H9 (cell line): ENCODE results near the gene ZMIZ1. TPM values are rescaled to one million over a fixed set of nuclear protein-coding genes. Genes with fewer than 3 reads are reported as not detected.

ENCODE experiments used
- DNase-seq: peaks from one replicate; pipeline ENCODE4 v3.0.0-alpha.2; 2017
- H2AFZ ChIP-seq: one replicate; pipeline ENCODE4 v1.6.1; 2013; ENCODE audit warnings: mild to moderate bottlenecking, low read length, control low read depth, moderate library complexity
- H2AK5ac ChIP-seq: 2 replicates; pipeline ENCODE4 v1.6.1; 2013; ENCODE audit warnings: low read length, control low read depth, mixed read lengths; ENCODE audit not compliant: insufficient read length
- H2BK120ac ChIP-seq: one replicate; pipeline ENCODE4 v1.6.1; 2013; ENCODE audit warnings: low read depth, mild to moderate bottlenecking, low read length, control low read depth, inconsistent platforms; ENCODE audit not compliant: poor library complexity, severe bottlenecking
- H2BK12ac ChIP-seq: 2 replicates; pipeline ENCODE4 v1.6.1; 2013; ENCODE audit warnings: low read length, control low read depth, mixed read lengths, low read depth; ENCODE audit not compliant: insufficient read length
- H2BK15ac ChIP-seq: 2 replicates; pipeline ENCODE4 v1.6.1; 2013; ENCODE audit warnings: low read depth, low read length, control low read depth
- H2BK20ac ChIP-seq: one replicate; pipeline ENCODE4 v1.6.1; 2013; ENCODE audit warnings: low read depth, mild to moderate bottlenecking, low read length, control low read depth, inconsistent platforms; ENCODE audit not compliant: poor library complexity, severe bottlenecking
- H2BK5ac ChIP-seq: 2 replicates; pipeline ENCODE4 v1.6.1; 2013; ENCODE audit warnings: low read length, control low read depth, mixed read lengths; ENCODE audit not compliant: insufficient read length
- H3K14ac ChIP-seq: 2 replicates; pipeline ENCODE4 v1.6.1; 2013; ENCODE audit warnings: low read length, control low read depth; ENCODE audit not compliant: insufficient read depth
- H3K18ac ChIP-seq: 2 replicates; pipeline ENCODE4 v1.6.1; 2013; ENCODE audit warnings: low read depth, mild to moderate bottlenecking, mixed read lengths, low read length, control low read depth; ENCODE audit not compliant: insufficient read length
- H3K23ac ChIP-seq: 2 replicates; pipeline ENCODE4 v1.6.1; 2013; ENCODE audit warnings: low read length, control low read depth, mixed read lengths, low read depth; ENCODE audit not compliant: insufficient read length
- H3K23me2 ChIP-seq: 2 replicates; pipeline ENCODE4 v1.6.1; 2013; ENCODE audit warnings: low read depth, mild to moderate bottlenecking, mixed read lengths, low read length, control low read depth; ENCODE audit not compliant: insufficient read length, poor library complexity, severe bottlenecking
- H3K27ac ChIP-seq: 2 replicates; pipeline ENCODE4 v1.5.1; 2013; ENCODE audit warnings: low read length, control low read depth, mixed read lengths, low read depth; ENCODE audit not compliant: insufficient read length
- H3K27me3 ChIP-seq: 2 replicates; pipeline ENCODE4 v1.6.1; 2013; ENCODE audit warnings: low read length, control low read depth, inconsistent platforms; ENCODE audit not compliant: insufficient read depth
- H3K4ac ChIP-seq: 2 replicates; pipeline ENCODE4 v1.6.1; 2013; ENCODE audit warnings: low read depth, mild to moderate bottlenecking, control low read depth, inconsistent platforms, low read length, moderate library complexity
- H3K4me1 ChIP-seq: 2 replicates; pipeline ENCODE4 v1.6.1; 2013; ENCODE audit warnings: low read length, control low read depth, inconsistent platforms; ENCODE audit not compliant: insufficient read depth
- H3K4me2 ChIP-seq: 2 replicates; pipeline ENCODE4 v1.6.1; 2013; ENCODE audit warnings: low read length, control low read depth, mixed read lengths; ENCODE audit not compliant: insufficient read length, insufficient read depth
- H3K56ac ChIP-seq: 2 replicates; pipeline ENCODE4 v1.6.1; 2013; ENCODE audit warnings: low read depth, mild to moderate bottlenecking, mixed read lengths, low read length, control low read depth; ENCODE audit not compliant: insufficient read length
- H3K79me1 ChIP-seq: 2 replicates; pipeline ENCODE4 v1.6.1; 2013; ENCODE audit warnings: low read depth, mild to moderate bottlenecking, moderate library complexity, low read length, control low read depth, inconsistent platforms; ENCODE audit not compliant: insufficient read depth, poor library complexity, severe bottlenecking
- H3K79me2 ChIP-seq: 2 replicates; pipeline ENCODE4 v1.6.1; 2013; ENCODE audit warnings: low read length, control low read depth, inconsistent platforms; ENCODE audit not compliant: insufficient read depth
- H3K9ac ChIP-seq: 2 replicates; pipeline ENCODE4 v1.6.1; 2013; ENCODE audit warnings: low read length, control low read depth, mixed read lengths; ENCODE audit not compliant: insufficient read length; ENCODE audit errors: extremely low read depth
- H3K9me3 ChIP-seq: one replicate; pipeline ENCODE4 v1.6.1; 2013; ENCODE audit warnings: low read depth, low read length, inconsistent platforms; ENCODE audit not compliant: control insufficient read depth
- H3T11ph ChIP-seq: one replicate; pipeline ENCODE4 v1.6.1; 2013; ENCODE audit warnings: mild to moderate bottlenecking, low read length, control low read depth, inconsistent platforms
- H4K20me1 ChIP-seq: one replicate; pipeline ENCODE4 v1.6.1; 2013; ENCODE audit not compliant: control insufficient read depth, insufficient read length, insufficient read depth
- H4K5ac ChIP-seq: 2 replicates; pipeline ENCODE4 v1.6.1; 2013; ENCODE audit warnings: low read depth, mild to moderate bottlenecking, mixed read lengths, low read length, control low read depth; ENCODE audit not compliant: insufficient read length
- H4K8ac ChIP-seq: replicated peaks from 2 replicates; pipeline ENCODE4 v1.6.1; 2013; ENCODE audit warnings: low read length, control low read depth, mixed read lengths, low read depth; ENCODE audit not compliant: insufficient read length
- H4K91ac ChIP-seq: 2 replicates; pipeline ENCODE4 v1.6.1; 2013; ENCODE audit warnings: low read depth, mild to moderate bottlenecking, moderate library complexity, mixed read lengths, low read length, control low read depth; ENCODE audit not compliant: insufficient read length
- H3K27ac Mint-ChIP-seq, 3 experiments: 2 replicates in 2 of 3; 3 replicates in 1 of 3; pipeline ENCODE4 v1.8.0; 2020 to 2021; ENCODE audit warnings: mixed read lengths in 3 of 3, mild to moderate bottlenecking in 1 of 3, moderate library complexity in 1 of 3
- H3K27me3 Mint-ChIP-seq: 2 replicates; pipeline ENCODE4 v1.8.0; 2021; ENCODE audit warnings: low read depth, mild to moderate bottlenecking, moderate library complexity, mixed read lengths
- H3K36me3 Mint-ChIP-seq, 3 experiments: 2 replicates in 2 of 3; 3 replicates in 1 of 3; pipeline ENCODE4 v1.8.0; 2020 to 2021; ENCODE audit warnings: low read depth in 3 of 3, mixed read lengths in 3 of 3; ENCODE audit not compliant: insufficient read depth in 1 of 3
- H3K4me1 Mint-ChIP-seq, 2 experiments: 2 replicates each; pipeline ENCODE4 v1.8.0; 2020; ENCODE audit warnings: mixed read lengths in 2 of 2
- H3K4me3 Mint-ChIP-seq, 2 experiments: 2 replicates in 1 of 2; 3 replicates in 1 of 2; pipeline ENCODE4 v1.8.0; 2020 to 2021; ENCODE audit warnings: mild to moderate bottlenecking in 2 of 2, mixed read lengths in 2 of 2, moderate library complexity in 1 of 2
- H3K9me3 Mint-ChIP-seq, 2 experiments: 2 replicates in 1 of 2; 3 replicates in 1 of 2; pipeline ENCODE4 v1.8.0; 2020; ENCODE audit warnings: mild to moderate bottlenecking in 2 of 2, mixed read lengths in 2 of 2, moderate library complexity in 1 of 2
- CTCF ChIP-seq: fragments of 200-600 bp; sonication (generic); conservative IDR thresholded peaks from 3 replicates; pipeline ENCODE4 v1.8.0; 2021; ENCODE audit warnings: antibody characterized with exemption, mild to moderate bottlenecking
- WGBS: extraction: QIAGEN DNeasy Blood & Tissue Kit; methylation state at CpG from one replicate; pipeline ENCODE4 v1.1.7; 2013; ENCODE audit warnings: missing lambda C conversion rate, low lambda C conversion rate, mixed read lengths; ENCODE audit not compliant: insufficient read length; ENCODE audit errors: extremely low coverage; 5-methylcytosine and 5-hydroxymethylcytosine counted together
- total RNA-seq: library from RNA; stranded (reverse); gene quantifications from 2 replicates; pipeline ENCODE4 v1.2.1, GENCODE V29; 2021

Gene ZMIZ1
- total RNA-seq, 1 experiment from 2014 or later: 36.9 TPM

DNA sequence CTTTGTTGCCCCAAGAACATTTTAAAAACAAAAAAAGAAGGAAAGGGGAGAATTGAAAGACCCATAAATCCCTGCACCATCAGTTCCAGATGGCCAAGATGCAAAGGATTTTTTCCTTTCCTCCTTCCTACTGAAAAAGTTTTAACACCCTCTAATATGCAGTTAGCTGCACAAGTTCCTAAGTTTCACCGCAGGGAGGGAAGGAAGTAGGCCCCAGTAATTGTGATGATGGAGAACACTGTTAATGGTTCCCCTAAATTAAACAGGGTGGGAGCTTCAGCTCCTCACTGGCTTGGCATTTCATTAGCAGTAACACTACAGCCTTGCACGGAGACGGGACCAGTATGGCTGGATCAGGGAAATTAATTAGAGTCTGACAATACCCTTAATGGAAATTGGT, 214.8 kb downstream of the ZMIZ1 start:
- H2AK5ac ChIP-seq: no peak overlapping the region
- no peak overlapping the region for H4K8ac ChIP-seq
- H4K91ac ChIP-seq: no peak overlapping the region
- peaks cover 3 to 4% of the 10 kb centered on the region in 2 experiments; a peak in 3 of 5 replicates for H3K9me3 Mint-ChIP-seq
- no peaks in the 10 kb centered on the region for H3K79me2 ChIP-seq
- H4K5ac ChIP-seq: no peak overlapping the region
- no peak overlapping the region for H2BK12ac ChIP-seq
- TF ChIP-seq CTCF: no peak
- H3K9me3 ChIP-seq: no peaks in the 10 kb centered on the region
- H2AFZ ChIP-seq: no peak overlapping the region
- no peak overlapping the region for H3K27ac ChIP-seq
- H2BK120ac ChIP-seq: no peak overlapping the region
- no peaks in the 10 kb centered on the region for H3K4me1 ChIP-seq
- H3K36me3 Mint-ChIP-seq: peaks cover 13 to 28% (median 17%) of the 10 kb centered on the region in 3 experiments; a peak in 6 of 7 replicates
- H4K20me1 ChIP-seq: no peaks in the 10 kb centered on the region
- no peaks in the 10 kb centered on the region for H3K27me3 ChIP-seq
- H3K18ac ChIP-seq: no peak overlapping the region
- no peak for DNase-seq
- H3K4me2 ChIP-seq: no peak overlapping the region
- H3K4ac ChIP-seq: no peak overlapping the region
- H2BK20ac ChIP-seq: no peak overlapping the region
- no peaks in the 10 kb centered on the region for H3K79me1 ChIP-seq
- no peak overlapping the region for H2BK15ac ChIP-seq
- H3K4me1 Mint-ChIP-seq: peaks cover 9 to 16% of the 10 kb centered on the region in 2 experiments; a peak in 3 of 4 replicates
- no peak overlapping the region for H3K9ac ChIP-seq
- H3K56ac ChIP-seq: no peak overlapping the region
- H3K27ac Mint-ChIP-seq: no peak overlapping the region; a peak in 1 of 7 replicates
- no peak overlapping the region for H3K14ac ChIP-seq
- no peaks in the 10 kb centered on the region for H3K27me3 Mint-ChIP-seq
- H3K4me3 Mint-ChIP-seq: no peak overlapping the region
- WGBS: no CpG with 5 or more reads among the region's 3 CpGs
- H3T11ph ChIP-seq: no peak overlapping the region
- H2BK5ac ChIP-seq: no peak overlapping the region
- no peak overlapping the region for H3K23ac ChIP-seq
- H3K23me2 ChIP-seq: no peaks in the 10 kb centered on the region
